Activated T-helper 17 cell treated with anti-CD3 and anti-CD28 coated beads, Interleukin-2, amount 50 U/mL, for 72 hours (primary cell): ENCODE results near the gene VARS1. TPM values are rescaled to one million over a fixed set of nuclear protein-coding genes. Genes with fewer than 3 reads are reported as not detected.

Experiments
- ATAC-seq: fragments of 150-1000 bp; cut with Tn5 transposase; replicated peaks from 2 replicates; pipeline ENCODE4 v1.10.0; 2021; ENCODE audit warnings: mild to moderate bottlenecking, moderate library complexity
- H3K27ac Mint-ChIP-seq: one replicate; pipeline ENCODE4 v1.8.0; 2022; ENCODE audit warnings: mixed read lengths
- H3K27me3 Mint-ChIP-seq: one replicate; pipeline ENCODE4 v1.8.0; 2022; ENCODE audit warnings: mixed read lengths
- H3K36me3 Mint-ChIP-seq: one replicate; pipeline ENCODE4 v1.8.0; 2022; ENCODE audit warnings: low read depth, mild to moderate bottlenecking, mixed read lengths
- H3K4me1 Mint-ChIP-seq: one replicate; pipeline ENCODE4 v1.8.0; 2022; ENCODE audit warnings: mixed read lengths
- H3K4me3 Mint-ChIP-seq: one replicate; pipeline ENCODE4 v1.8.0; 2022; ENCODE audit warnings: mild to moderate bottlenecking, mixed read lengths
- H3K9me3 Mint-ChIP-seq: one replicate; pipeline ENCODE4 v1.8.0; 2022; ENCODE audit warnings: mixed read lengths
- total RNA-seq, 2 donors: library from RNA; stranded (reverse); gene quantifications; one replicate each; pipeline ENCODE4 v1.2.3, GENCODE V29; 2022

Gene VARS1
- total RNA-seq, 2 donors from 2014 or later, result 75.3 to 134 TPM

- no peak for ATAC-seq
- H3K27me3 Mint-ChIP-seq, result no peaks in the 10 kb centered on the region
- peaks cover 6% of the 10 kb centered on the region for H3K4me1 Mint-ChIP-seq
- H3K36me3 Mint-ChIP-seq, result peaks cover 48% of the 10 kb centered on the region
- H3K4me3 Mint-ChIP-seq, result no peak within 1 kb of the TSS
- no peaks in the 10 kb centered on the region for H3K9me3 Mint-ChIP-seq
- peak within 1 kb of the TSS; percentile 9 for H3K27ac Mint-ChIP-seq
Observed at GRCh38 chr6:31762356-31762755, 33.2 kb downstream of the VARS1 start, which contains the start of gene SAPCD1. Gene SAPCD1, plus strand, starts transcription at chr6:31762656. Its CDS starts 399 bp downstream, at chr6:31763055.

GRCh38 chr6:31761343-31761742, 34.2 kb downstream of the VARS1 start:
- peak overlapping the region; percentile 26 for H3K27ac Mint-ChIP-seq
- H3K9me3 Mint-ChIP-seq, result no peaks in the 10 kb centered on the region
- peaks cover 6% of the 10 kb centered on the region for H3K4me1 Mint-ChIP-seq
- no peaks in the 10 kb centered on the region for H3K27me3 Mint-ChIP-seq
- H3K4me3 Mint-ChIP-seq, result no peak overlapping the region
- peaks cover 48% of the 10 kb centered on the region for H3K36me3 Mint-ChIP-seq
- no peak for ATAC-seq

DNA sequence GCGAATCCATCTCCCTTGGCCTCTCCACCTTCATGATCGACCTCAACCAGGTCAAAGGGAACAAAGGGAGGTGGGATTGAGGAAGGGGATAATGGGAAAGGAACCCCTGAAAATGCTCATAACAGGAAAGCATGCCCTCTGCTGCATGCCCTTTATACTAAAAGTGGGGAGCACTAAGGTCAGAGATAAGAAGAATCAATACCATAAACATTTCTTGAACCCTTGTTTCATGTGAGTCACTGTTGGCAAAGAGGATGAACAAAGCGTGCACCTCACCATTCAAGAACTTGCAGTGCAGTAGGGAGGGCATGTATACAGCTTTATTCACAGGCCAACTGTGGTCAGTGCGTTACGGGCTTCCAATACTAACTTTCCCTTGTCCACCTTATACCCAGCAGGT, 34.8 kb downstream of the VARS1 start:
- peak overlapping the region; percentile 26 for H3K27ac Mint-ChIP-seq
- H3K9me3 Mint-ChIP-seq, result no peaks in the 10 kb centered on the region
- peaks cover 48% of the 10 kb centered on the region for H3K36me3 Mint-ChIP-seq
- H3K4me1 Mint-ChIP-seq, result peaks cover 6% of the 10 kb centered on the region
- no peak for ATAC-seq
- H3K27me3 Mint-ChIP-seq, result no peaks in the 10 kb centered on the region
- no peak overlapping the region for H3K4me3 Mint-ChIP-seq

DNA sequence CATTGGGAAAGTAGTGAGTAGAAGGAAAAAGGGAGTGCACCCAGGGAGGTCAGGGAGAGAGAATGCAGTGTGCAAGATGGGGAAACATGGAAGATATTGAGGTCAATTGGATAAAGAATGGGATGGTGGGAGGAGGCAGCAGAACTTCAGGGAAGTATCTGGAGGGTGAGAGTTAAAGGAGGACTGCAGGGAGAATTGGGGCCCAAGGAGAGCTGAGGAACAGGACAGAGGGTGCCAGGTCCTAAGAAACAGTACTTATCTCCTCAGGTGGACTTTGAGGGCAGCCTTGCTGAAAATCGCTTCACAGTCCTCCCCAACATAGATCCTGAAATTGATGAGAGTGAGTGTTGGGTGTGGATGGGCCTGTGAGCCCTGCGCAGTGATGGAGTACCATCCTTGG, 37.3 kb downstream of the VARS1 start:
- Mint-ChIP-seq H3K27ac (no peak overlapping the region), H3K36me3 (peaks cover 41% of the 10 kb centered on the region), H3K4me1 (peaks cover under 1% of the 10 kb centered on the region), H3K4me3 (no peak overlapping the region), H3K27me3 (no peaks in the 10 kb centered on the region), H3K9me3 (no peaks in the 10 kb centered on the region)
- ATAC-seq, result no peak

- Mint-ChIP-seq H3K27me3 (no peaks in the 10 kb centered on the region), H3K4me1 (peaks cover 4% of the 10 kb centered on the region), H3K27ac (no peak overlapping the region), H3K9me3 (no peaks in the 10 kb centered on the region), H3K36me3 (peaks cover 4% of the 10 kb centered on the region), H3K4me3 (no peak overlapping the region)
- peak; percentile 44 for ATAC-seq
Observed at GRCh38 chr6:31752739-31753319, 42.7 kb downstream of the VARS1 start.

GRCh38 chr6:31750411-31751022, 45.0 kb downstream of the VARS1 start:
- ATAC-seq, result no peak
- no peaks in the 10 kb centered on the region for H3K9me3 Mint-ChIP-seq
- H3K27ac Mint-ChIP-seq, result no peak overlapping the region
- H3K36me3 Mint-ChIP-seq, result peaks cover 16% of the 10 kb centered on the region
- peaks cover 4% of the 10 kb centered on the region for H3K4me1 Mint-ChIP-seq
- H3K4me3 Mint-ChIP-seq, result no peak overlapping the region
- H3K27me3 Mint-ChIP-seq, result no peaks in the 10 kb centered on the region

DNA sequence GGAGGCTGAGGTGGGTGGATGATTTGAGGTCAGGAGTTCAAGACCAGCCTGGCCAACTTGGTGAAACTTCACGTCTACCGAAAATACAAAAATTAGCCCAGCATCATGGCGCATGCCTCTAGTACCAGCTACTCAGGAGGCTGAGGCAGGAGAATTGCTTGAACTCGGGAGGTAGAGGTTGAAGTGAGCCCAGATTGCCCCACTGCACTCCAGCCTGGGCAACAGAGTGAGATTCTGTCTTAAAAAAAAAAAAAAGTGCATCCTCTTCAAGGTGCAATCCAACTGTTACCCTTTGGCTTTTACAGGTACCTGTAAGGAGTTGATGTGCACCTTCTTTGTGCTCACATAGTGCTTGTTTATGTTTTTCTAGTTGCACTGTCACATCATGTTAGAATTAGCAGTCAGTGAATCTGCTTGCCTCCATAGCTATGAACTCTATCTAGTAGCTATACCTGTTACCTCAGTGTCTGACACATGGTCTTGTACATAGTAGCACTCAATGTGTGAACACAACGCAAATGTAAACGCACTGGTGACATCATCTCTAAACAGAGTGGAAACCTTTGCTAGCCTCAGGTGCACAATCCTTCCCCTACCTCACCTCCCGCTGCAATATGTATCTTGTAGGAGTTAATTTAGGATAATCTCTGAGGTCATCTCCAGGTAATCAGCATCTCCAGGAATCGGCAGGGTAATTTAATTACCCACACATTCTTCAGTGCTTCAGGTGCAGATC, 46.1 kb downstream of the VARS1 start:
- H3K27ac Mint-ChIP-seq, result peak overlapping the region; percentile 41

More for the DNA sequence above, 46.1 kb downstream of the VARS1 start:
- Mint-ChIP-seq H3K4me3 (no peak overlapping the region), H3K27me3 (no peaks in the 10 kb centered on the region), H3K36me3 (peaks cover 26% of the 10 kb centered on the region), H3K4me1 (peaks cover 10% of the 10 kb centered on the region), H3K9me3 (no peaks in the 10 kb centered on the region)
- ATAC-seq, result no peak

Other genes starting within 250 kb of the VARS1 start
- 1 to 10 TPM; 2.1 to 2.4 TPM for gene ATP6V1G2, start 249.1 kb downstream of the VARS1 start, total RNA-seq
- 10 to 100 TPM; 14.1 to 29.8 TPM for gene NFKBIL1, start 248.1 kb downstream of the VARS1 start, total RNA-seq
- gene LTA, start 223.5 kb downstream of the VARS1 start, total RNA-seq, result 100 to 1,000 TPM; 163 to 567 TPM
- gene TNF, start 220.2 kb downstream of the VARS1 start, total RNA-seq, result 100 to 1,000 TPM in 1 of 2 donors, 10 to 100 TPM in 1; 69.5 to 199 TPM
- gene LTB, start 213.3 kb downstream of the VARS1 start, total RNA-seq, result 100 to 1,000 TPM; 269 to 395 TPM
- gene LST1, start 209.5 kb downstream of the VARS1 start, total RNA-seq, result 10 to 100 TPM in 1 of 2 donors, 1 to 10 TPM in 1; 8.1 to 28.7 TPM
- 10 to 100 TPM; 25.4 to 28.6 TPM for gene NCR3, start 202.7 kb downstream of the VARS1 start, total RNA-seq
- gene AIF1, start 180.5 kb downstream of the VARS1 start, total RNA-seq, result 10 to 100 TPM in 1 of 2 donors, 1 to 10 TPM in 1; 9.1 to 15.5 TPM
- 100 to 1,000 TPM; 226 to 237 TPM for gene PRRC2A, start 175.0 kb downstream of the VARS1 start, total RNA-seq
- 100 to 1,000 TPM; 298 to 383 TPM for gene BAG6, start 143.1 kb downstream of the VARS1 start, total RNA-seq
- gene APOM, start 139.9 kb downstream of the VARS1 start, total RNA-seq, result 1 to 10 TPM in 1 of 2 donors, under 1 TPM in 1; 0.76 to 1.3 TPM
- gene C6orf47, start 135.0 kb downstream of the VARS1 start, total RNA-seq, result 10 to 100 TPM; 16.2 to 21.0 TPM
- 10 to 100 TPM; 30.1 to 39.0 TPM for gene GPANK1, start 130.8 kb downstream of the VARS1 start, total RNA-seq
- gene CSNK2B, start 129.7 kb downstream of the VARS1 start, total RNA-seq, result 100 to 1,000 TPM; 204 to 245 TPM
- gene LY6G5B, start 125.8 kb downstream of the VARS1 start, total RNA-seq, result 10 to 100 TPM; 25.3 to 28.1 TPM
- gene LY6G5C, start 114.7 kb downstream of the VARS1 start, total RNA-seq, result 1 to 10 TPM; 2.2 to 5.0 TPM
- 10 to 100 TPM; 31.4 to 31.7 TPM for gene ABHD16A, start 92.4 kb downstream of the VARS1 start, total RNA-seq
- not detected for gene LY6G6F, start 88.9 kb downstream of the VARS1 start, total RNA-seq
- not detected for gene LY6G6D, start 80.4 kb downstream of the VARS1 start, total RNA-seq
- under 1 TPM in 1 of 2 donors, not detected in 1; 0.64 TPM for gene LY6G6C, start 74.0 kb downstream of the VARS1 start, total RNA-seq
- gene MPIG6B, start 72.4 kb downstream of the VARS1 start, total RNA-seq, result not detected
- gene DDAH2, start 66.5 kb downstream of the VARS1 start, total RNA-seq, result 10 to 100 TPM in 1 of 2 donors, 1 to 10 TPM in 1; 9.4 to 23.8 TPM
- gene CLIC1, start 59.2 kb downstream of the VARS1 start, total RNA-seq, result 100 to 1,000 TPM; 406 to 482 TPM
- 10 to 100 TPM; 78.9 to 82.6 TPM for gene MSH5, start 55.7 kb downstream of the VARS1 start, total RNA-seq
- gene SAPCD1, start 33.1 kb downstream of the VARS1 start, total RNA-seq, result 10 to 100 TPM; 12.1 to 18.9 TPM
- 1 to 10 TPM; 2.9 to 4.2 TPM for gene VWA7, start 18.4 kb downstream of the VARS1 start, total RNA-seq
- 100 to 1,000 TPM in 1 of 2 donors, 10 to 100 TPM in 1; 92.5 to 139 TPM for gene LSM2, start 11.2 kb upstream of the VARS1 start, total RNA-seq
- gene HSPA1L, start 19.5 kb upstream of the VARS1 start, total RNA-seq, result 1 to 10 TPM; 2.7 to 2.9 TPM
- gene HSPA1A, start 19.8 kb upstream of the VARS1 start, total RNA-seq, result 100 to 1,000 TPM; 124 to 189 TPM
- 100 to 1,000 TPM in 1 of 2 donors, 10 to 100 TPM in 1; 78.4 to 118 TPM for gene HSPA1B, start 32.0 kb upstream of the VARS1 start, total RNA-seq
- 10 to 100 TPM; 19.3 to 22.3 TPM for gene NEU1, start 67.1 kb upstream of the VARS1 start, total RNA-seq
- gene SLC44A4, start 83.2 kb upstream of the VARS1 start, total RNA-seq, result under 1 TPM in 1 of 2 donors, not detected in 1; 0.39 TPM
- 10 to 100 TPM; 41.2 to 55.3 TPM for gene EHMT2, start 101.9 kb upstream of the VARS1 start, total RNA-seq
- 1 to 10 TPM; 1.6 to 3.0 TPM for gene ZBTB12, start 106.3 kb upstream of the VARS1 start, total RNA-seq
- gene C2, start 132.0 kb upstream of the VARS1 start, total RNA-seq, result 1 to 10 TPM in 1 of 2 donors, under 1 TPM in 1; 0.58 to 4.7 TPM
- 1 to 10 TPM in 1 of 2 donors, not detected in 1; 1.5 TPM for gene CFB, start 150.3 kb upstream of the VARS1 start, total RNA-seq
- 10 to 100 TPM; 50.3 to 63.6 TPM for gene NELFE, start 163.2 kb upstream of the VARS1 start, total RNA-seq
- 10 to 100 TPM; 86.5 to 92.9 TPM for gene SKIC2, start 163.4 kb upstream of the VARS1 start, total RNA-seq
- gene DXO, start 176.4 kb upstream of the VARS1 start, total RNA-seq, result 10 to 100 TPM; 14.9 to 16.9 TPM
- 1 to 10 TPM; 6.5 to 6.9 TPM for gene C4A, start 186.3 kb upstream of the VARS1 start, total RNA-seq
- 1 to 10 TPM; 5.9 to 6.1 TPM for gene C4B, start 219.0 kb upstream of the VARS1 start, total RNA-seq
- gene CYP21A2, start 242.7 kb upstream of the VARS1 start, total RNA-seq, result under 1 TPM; 0.16 to 0.91 TPM